ENCODE results near the gene KCNC3. TPM values are rescaled to one million over a fixed set of nuclear protein-coding genes. Genes with fewer than 3 reads are reported as not detected.

The KCNC3 gene
- total RNA-seq, 1 donor from 2014 or later = not detected

GRCh38 chr19:50308991-50309390, 20.2 kb downstream of the KCNC3 start:
- peaks cover 50% of the 10 kb centered on the region for H3K9me3 Mint-ChIP-seq (ENCODE audit: unreplicated experiment)
- H3K27ac Mint-ChIP-seq (ENCODE audit: unreplicated experiment) = no peak overlapping the region
- H3K27me3 Mint-ChIP-seq (ENCODE audit: unreplicated experiment) = peaks cover 14% of the 10 kb centered on the region
- no peak overlapping the region for H3K4me3 Mint-ChIP-seq (ENCODE audit: unreplicated experiment)
- H3K36me3 Mint-ChIP-seq (ENCODE audit: low read depth, unreplicated experiment) = peaks cover 26% of the 10 kb centered on the region
- TF ChIP-seq, protein P1, sequence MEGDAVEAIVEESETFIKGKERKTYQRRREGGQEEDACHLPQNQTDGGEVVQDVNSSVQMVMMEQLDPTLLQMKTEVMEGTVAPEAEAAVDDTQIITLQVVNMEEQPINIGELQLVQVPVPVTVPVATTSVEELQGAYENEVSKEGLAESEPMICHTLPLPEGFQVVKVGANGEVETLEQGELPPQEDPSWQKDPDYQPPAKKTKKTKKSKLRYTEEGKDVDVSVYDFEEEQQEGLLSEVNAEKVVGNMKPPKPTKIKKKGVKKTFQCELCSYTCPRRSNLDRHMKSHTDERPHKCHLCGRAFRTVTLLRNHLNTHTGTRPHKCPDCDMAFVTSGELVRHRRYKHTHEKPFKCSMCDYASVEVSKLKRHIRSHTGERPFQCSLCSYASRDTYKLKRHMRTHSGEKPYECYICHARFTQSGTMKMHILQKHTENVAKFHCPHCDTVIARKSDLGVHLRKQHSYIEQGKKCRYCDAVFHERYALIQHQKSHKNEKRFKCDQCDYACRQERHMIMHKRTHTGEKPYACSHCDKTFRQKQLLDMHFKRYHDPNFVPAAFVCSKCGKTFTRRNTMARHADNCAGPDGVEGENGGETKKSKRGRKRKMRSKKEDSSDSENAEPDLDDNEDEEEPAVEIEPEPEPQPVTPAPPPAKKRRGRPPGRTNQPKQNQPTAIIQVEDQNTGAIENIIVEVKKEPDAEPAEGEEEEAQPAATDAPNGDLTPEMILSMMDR (IDR thresholded peaks at IDR 0.05; ENCODE audit: unreplicated experiment) = no peak
- H3K4me1 Mint-ChIP-seq (ENCODE audit: unreplicated experiment) = no peaks in the 10 kb centered on the region
- DNase-seq (ENCODE audit: low spot score) = no peak

DNA sequence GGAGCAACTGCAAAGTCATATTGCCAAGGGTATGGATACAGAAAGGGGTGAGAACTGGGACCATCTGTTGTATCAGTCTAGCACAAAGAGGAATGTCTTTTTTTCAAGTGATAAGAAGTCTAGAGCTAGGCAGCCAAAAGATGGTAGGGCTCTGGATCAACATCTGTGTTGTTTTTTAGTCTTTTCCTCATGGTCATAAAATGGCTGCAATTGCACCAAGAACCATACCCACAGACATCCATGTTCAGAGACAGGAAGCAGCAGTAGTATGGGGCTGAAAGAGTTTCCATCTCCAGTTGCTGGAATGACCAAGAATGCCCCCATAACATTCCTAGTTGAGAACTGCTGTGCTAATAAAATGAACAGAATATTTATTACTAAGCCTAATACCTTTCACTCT, 25.6 kb downstream of the KCNC3 start:
- H3K4me1 Mint-ChIP-seq (ENCODE audit: unreplicated experiment) = no peaks in the 10 kb centered on the region
- H3K36me3 Mint-ChIP-seq (ENCODE audit: low read depth, unreplicated experiment) = peaks cover 31% of the 10 kb centered on the region
- TF ChIP-seq, protein P1 (IDR thresholded peaks at IDR 0.05; ENCODE audit: unreplicated experiment) = no peak
- peaks cover 3% of the 10 kb centered on the region for H3K27me3 Mint-ChIP-seq (ENCODE audit: unreplicated experiment)
- no peak overlapping the region for H3K4me3 Mint-ChIP-seq (ENCODE audit: unreplicated experiment)
- H3K27ac Mint-ChIP-seq (ENCODE audit: unreplicated experiment) = no peak overlapping the region
- peaks cover 49% of the 10 kb centered on the region for H3K9me3 Mint-ChIP-seq (ENCODE audit: unreplicated experiment)
- no peak for DNase-seq (ENCODE audit: low spot score)

- H3K27me3 Mint-ChIP-seq (ENCODE audit: unreplicated experiment) = peaks cover 3% of the 10 kb centered on the region
- TF ChIP-seq, protein P1 (IDR thresholded peaks at IDR 0.05; ENCODE audit: unreplicated experiment) = no peak
- peaks cover 20% of the 10 kb centered on the region for H3K36me3 Mint-ChIP-seq (ENCODE audit: low read depth, unreplicated experiment)
- DNase-seq (ENCODE audit: low spot score) = no peak
- no peak overlapping the region for H3K4me3 Mint-ChIP-seq (ENCODE audit: unreplicated experiment)
- no peak overlapping the region for H3K27ac Mint-ChIP-seq (ENCODE audit: unreplicated experiment)
- no peaks in the 10 kb centered on the region for H3K4me1 Mint-ChIP-seq (ENCODE audit: unreplicated experiment)
- H3K9me3 Mint-ChIP-seq (ENCODE audit: unreplicated experiment) = peaks cover 39% of the 10 kb centered on the region
These were observed 27.6 kb downstream of the KCNC3 start for GRCh38 chr19:50301607-50301971.

GRCh38 chr19:50300814-50301606, 28.2 kb downstream of the KCNC3 start:
- Mint-ChIP-seq H3K27me3 (ENCODE audit: unreplicated experiment) (peaks cover 3% of the 10 kb centered on the region), H3K4me1 (ENCODE audit: unreplicated experiment) (no peaks in the 10 kb centered on the region), H3K27ac (ENCODE audit: unreplicated experiment) (no peak overlapping the region), H3K9me3 (ENCODE audit: unreplicated experiment) (peaks cover 40% of the 10 kb centered on the region), H3K36me3 (ENCODE audit: low read depth, unreplicated experiment) (peaks cover 16% of the 10 kb centered on the region), H3K4me3 (ENCODE audit: unreplicated experiment) (no peak overlapping the region)
- TF ChIP-seq, protein P1 (IDR thresholded peaks at IDR 0.05; ENCODE audit: unreplicated experiment) = no peak
- DNase-seq (ENCODE audit: low spot score) = no peak

- no peak for DNase-seq (ENCODE audit: low spot score)
- Mint-ChIP-seq H3K9me3 (ENCODE audit: unreplicated experiment) (peaks cover 38% of the 10 kb centered on the region), H3K36me3 (ENCODE audit: low read depth, unreplicated experiment) (peaks cover 12% of the 10 kb centered on the region), H3K27me3 (ENCODE audit: unreplicated experiment) (peaks cover 4% of the 10 kb centered on the region), H3K4me3 (ENCODE audit: unreplicated experiment) (no peak overlapping the region), H3K4me1 (ENCODE audit: unreplicated experiment) (no peaks in the 10 kb centered on the region), H3K27ac (ENCODE audit: unreplicated experiment) (no peak overlapping the region)
- TF ChIP-seq, protein P1 (IDR thresholded peaks at IDR 0.05; ENCODE audit: unreplicated experiment) = no peak
These were observed 29.1 kb downstream of the KCNC3 start for GRCh38 chr19:50300051-50300450.

Measured in endothelial cell (in vitro differentiated cells).